ENCODE results near the gene PHRF1. TPM values are rescaled to one million over a fixed set of nuclear protein-coding genes. Genes with fewer than 3 reads are reported as not detected.

The PHRF1 gene
- total and polyA plus RNA-seq, 2 of the 4 experiments (the other 2 are of a cell fraction): 10.9 to 17.5 TPM

DNA sequence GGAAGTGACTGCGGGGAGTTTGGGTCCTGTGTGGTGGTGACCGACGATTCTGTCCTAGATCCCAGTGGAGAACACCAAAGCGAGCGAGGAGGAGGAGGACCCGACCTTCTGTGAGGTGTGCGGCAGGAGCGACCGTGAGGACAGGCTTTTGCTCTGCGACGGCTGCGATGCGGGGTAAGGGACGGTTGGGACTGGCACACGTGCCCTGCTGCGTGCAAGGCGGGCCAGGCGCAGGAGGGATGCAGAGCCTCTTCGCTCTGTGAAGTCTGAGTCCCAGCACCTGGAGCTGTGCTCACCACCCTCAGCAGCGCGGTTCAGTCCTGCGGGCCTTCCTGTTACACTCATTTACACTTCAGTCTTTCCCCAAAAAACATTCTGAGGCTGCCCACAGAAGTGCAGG is 16.2 kb downstream of the PHRF1 start:
- H2BK20ac ChIP-seq (ENCODE audit: low read depth, low read length): no peak overlapping the region
- H4K20me1 ChIP-seq (ENCODE audit: insufficient read depth, low read length): peaks cover 58% of the 10 kb centered on the region
- no peak overlapping the region for H3K14ac ChIP-seq (replicated peaks; ENCODE audit: low read depth, low read length)

More for the DNA sequence above, 16.2 kb downstream of the PHRF1 start:
- no peak overlapping the region for H3K4me2 ChIP-seq (ENCODE audit: low read depth, low read length)
- H3K9ac ChIP-seq (ENCODE audit: low read depth, low read length): no peak overlapping the region
- H3K9me3 ChIP-seq (ENCODE audit: control insufficient read depth, insufficient read depth, low read length): no peaks in the 10 kb centered on the region
- H3K4ac ChIP-seq (ENCODE audit: low read depth, low read length): no peak overlapping the region
- H3K27ac ChIP-seq (ENCODE audit: insufficient read depth, low read length): no peak overlapping the region
- H3K18ac ChIP-seq (ENCODE audit: low read depth, low read length): no peak overlapping the region
- in situ Hi-C loops (cut with MboI; ENCODE audit: low sequenced_read_pairs): no loop called here
- H2AFZ ChIP-seq (replicated peaks; ENCODE audit: low read length, poor library complexity): no peak overlapping the region
- TF ChIP-seq CHD1 (IDR thresholded peaks at IDR 0.05; ENCODE audit: low read depth, low read length): no peak
- TF ChIP-seq, protein P1, sequence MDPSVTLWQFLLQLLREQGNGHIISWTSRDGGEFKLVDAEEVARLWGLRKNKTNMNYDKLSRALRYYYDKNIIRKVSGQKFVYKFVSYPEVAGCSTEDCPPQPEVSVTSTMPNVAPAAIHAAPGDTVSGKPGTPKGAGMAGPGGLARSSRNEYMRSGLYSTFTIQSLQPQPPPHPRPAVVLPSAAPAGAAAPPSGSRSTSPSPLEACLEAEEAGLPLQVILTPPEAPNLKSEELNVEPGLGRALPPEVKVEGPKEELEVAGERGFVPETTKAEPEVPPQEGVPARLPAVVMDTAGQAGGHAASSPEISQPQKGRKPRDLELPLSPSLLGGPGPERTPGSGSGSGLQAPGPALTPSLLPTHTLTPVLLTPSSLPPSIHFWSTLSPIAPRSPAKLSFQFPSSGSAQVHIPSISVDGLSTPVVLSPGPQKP (IDR thresholded peaks at IDR 0.05; ENCODE audit: borderline replicate concordance, low read depth, low read length): no peak
- TF ChIP-seq, protein P2, sequence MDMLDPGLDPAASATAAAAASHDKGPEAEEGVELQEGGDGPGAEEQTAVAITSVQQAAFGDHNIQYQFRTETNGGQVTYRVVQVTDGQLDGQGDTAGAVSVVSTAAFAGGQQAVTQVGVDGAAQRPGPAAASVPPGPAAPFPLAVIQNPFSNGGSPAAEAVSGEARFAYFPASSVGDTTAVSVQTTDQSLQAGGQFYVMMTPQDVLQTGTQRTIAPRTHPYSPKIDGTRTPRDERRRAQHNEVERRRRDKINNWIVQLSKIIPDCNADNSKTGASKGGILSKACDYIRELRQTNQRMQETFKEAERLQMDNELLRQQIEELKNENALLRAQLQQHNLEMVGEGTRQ (IDR thresholded peaks at IDR 0.05; ENCODE audit: low read depth, low read length): no peak
- no peak for TF ChIP-seq RAD21 (IDR thresholded peaks at IDR 0.05; ENCODE audit: low read length)
- no peak for TF ChIP-seq CEBPB (IDR thresholded peaks at IDR 0.05; ENCODE audit: low read depth, low read length)
- ATAC-seq (ENCODE audit: low read depth): no peak
- POLR2A ChIA-PET (ENCODE audit: unreplicated experiment): no interaction called here
- no peak overlapping the region for H4K91ac ChIP-seq (ENCODE audit: insufficient read depth, low read depth, low read length)
- no peaks in the 10 kb centered on the region for H3K27me3 ChIP-seq (ENCODE audit: control insufficient read depth, insufficient read depth, low read length)
- no peak overlapping the region for H2BK120ac ChIP-seq (ENCODE audit: low read depth, low read length)
- peaks cover 30 to 65% of the 10 kb centered on the region in 2 experiments for H3K79me1 ChIP-seq (ENCODE audit: low read depth in 1 of 2, low read length in 2 of 2)
- DNase-seq: no peak
- no peak overlapping the region for H2BK5ac ChIP-seq (ENCODE audit: low read depth, low read length, poor library complexity, severe bottlenecking)
- CTCF ChIA-PET: no interaction called here
- dilution Hi-C loops (cut with HindIII; ENCODE audit: low sequenced_read_pairs, unreplicated experiment): no loop called here
- no peak overlapping the region for H2AK9ac ChIP-seq (replicated peaks; ENCODE audit: low read depth, low read length, poor library complexity)
- peaks cover 67% of the 10 kb centered on the region for H3K36me3 ChIP-seq (ENCODE audit: control insufficient read depth, insufficient read depth, low read length)
- H3K56ac ChIP-seq (ENCODE audit: extremely low read depth, insufficient read depth, low read length): no peak overlapping the region
- peaks cover 3% of the 10 kb centered on the region; the same call in 1 of the 2 replicates for H3K4me1 ChIP-seq (ENCODE audit: control insufficient read depth, insufficient read depth, low read length)
- no TSS peak for BruUV-seq (replicated peaks)
- WGBS, 2 experiments (ENCODE audit: extremely low coverage in 2 of 2, insufficient read length in 1 of 2): 99% methylated on average over 14 of the region's 22 CpGs; no CpG with 5 or more reads in 1 of the 2 experiments
- no peak overlapping the region for H3K23ac ChIP-seq (ENCODE audit: low read depth, low read length)
- no peaks in the 10 kb centered on the region; the same call in 1 of the 2 replicates for H3K9me1 ChIP-seq (ENCODE audit: insufficient read depth, low read length)
- H4K8ac ChIP-seq (ENCODE audit: low read depth in 2 of 2, low read length in 2 of 2): no peak overlapping the region
- H2AK5ac ChIP-seq (ENCODE audit: low read depth, low read length): no peak overlapping the region
- no peak overlapping the region for H4K5ac ChIP-seq (ENCODE audit: low read depth, low read length)
- intact Hi-C loops (cut with micrococcal nuclease): no loop called here
- H3K4me3 ChIP-seq (ENCODE audit: insufficient read depth, low read depth, low read length): no peak overlapping the region
- no peak overlapping the region for H2BK15ac ChIP-seq (ENCODE audit: low read depth, low read length)

Data from IMR-90 (cell line).